GM23338 (cell line): ENCODE measurements around the gene PTPRR. TPM values are rescaled to one million over a fixed set of nuclear protein-coding genes. Genes with fewer than 3 reads are reported as not detected.

ENCODE experiments used
- CREB1 ChIP-seq: fragments of 250-450 bp; sonication (Bioruptor Pico); IDR thresholded peaks from 2 replicates; pipeline ENCODE4 v1.5.0; 2020; ENCODE audit warnings: low read depth, mild to moderate bottlenecking, moderate library complexity
- EZH2 ChIP-seq: fragments of 200-600 bp; sonication (generic); IDR thresholded peaks from one replicate; pipeline ENCODE4 v1.8.0; 2017; ENCODE audit warnings: antibody characterized with exemption, mild to moderate bottlenecking, low read depth; ENCODE audit not compliant: unreplicated experiment
- EZH2phosphoT487 ChIP-seq: fragments of 200-600 bp; sonication (generic); IDR thresholded peaks from one replicate; pipeline ENCODE4 v1.8.1; 2018; ENCODE audit warnings: antibody characterized with exemption; ENCODE audit not compliant: unreplicated experiment
- NANOG ChIP-seq: IDR thresholded peaks from 2 replicates; pipeline ENCODE4 v1.6.1; 2016; ENCODE audit warnings: antibody characterized with exemption, borderline replicate concordance
- POLR2AphosphoS5 ChIP-seq: IDR thresholded peaks from 2 replicates; pipeline ENCODE4 v1.6.1; 2016; ENCODE audit warnings: antibody characterized with exemption, low read depth
- REST ChIP-seq: IDR thresholded peaks from one replicate; pipeline ENCODE4 v1.6.1; 2018; ENCODE audit warnings: antibody characterized with exemption; ENCODE audit not compliant: unreplicated experiment
- STAT1 ChIP-seq: IDR thresholded peaks from one replicate; pipeline ENCODE4 v1.6.1; 2016; ENCODE audit warnings: antibody characterized with exemption; ENCODE audit not compliant: unreplicated experiment
- ZNF114 ChIP-seq: fragments of 250-450 bp; sonication (Bioruptor Pico); IDR thresholded peaks from 2 replicates; pipeline ENCODE4 v1.5.0; 2020; ENCODE audit warnings: mild to moderate bottlenecking, moderate library complexity
- ZNF331 ChIP-seq: fragments of 250-450 bp; sonication (Bioruptor Pico); IDR thresholded peaks from 2 replicates; pipeline ENCODE4 v1.5.0; 2020; ENCODE audit warnings: low read depth, mild to moderate bottlenecking, moderate library complexity
- ZNF462 ChIP-seq: fragments of 250-450 bp; sonication (Bioruptor Pico); IDR thresholded peaks from 2 replicates; pipeline ENCODE4 v1.5.0; 2020; ENCODE audit warnings: mild to moderate bottlenecking, moderate library complexity
- polyA plus RNA-seq: library from polyadenylated mRNA; unstranded; fragments of >200 nt; fragmentation: Nextera tagmentation; extraction: Ambion mirVana; gene quantifications from 2 replicates; pipeline ENCODE4 v1.2.1, GENCODE V29; 2016
- total RNA-seq: library from RNA; depleted of rRNA; stranded (reverse); fragments of >200 nt; shearing (Covaris generic); gene quantifications from 2 replicates; pipeline ENCODE4 v1.2.3, GENCODE V29; 2014

Gene PTPRR
- total and polyA plus RNA-seq, 2 experiments from 2014 or later, result 0.26 to 0.76 TPM

- TF ChIP-seq ZNF462 (CRISPR knock-in tag), result no peak
- TF ChIP-seq CREB1 (CRISPR knock-in tag), result no peak
- TF ChIP-seq POLR2AphosphoS5, result no peak
- no peak for TF ChIP-seq EZH2
- no peak for TF ChIP-seq EZH2phosphoT487
- no peak for TF ChIP-seq NANOG
- no peak for TF ChIP-seq ZNF114 (CRISPR knock-in tag)
- no peak for TF ChIP-seq STAT1
- TF ChIP-seq REST, result no peak
- TF ChIP-seq ZNF331 (CRISPR knock-in tag), result no peak
Measured at GRCh38 chr12:70837026-70837425, 83.5 kb downstream of the PTPRR start (continued).
